ENCODE results near the gene MEGF6. TPM values are rescaled to one million over a fixed set of nuclear protein-coding genes. Genes with fewer than 3 reads are reported as not detected.

MEGF6 gene
- total RNA-seq, 1 donor from 2014 or later = 9.3 TPM

DNA sequence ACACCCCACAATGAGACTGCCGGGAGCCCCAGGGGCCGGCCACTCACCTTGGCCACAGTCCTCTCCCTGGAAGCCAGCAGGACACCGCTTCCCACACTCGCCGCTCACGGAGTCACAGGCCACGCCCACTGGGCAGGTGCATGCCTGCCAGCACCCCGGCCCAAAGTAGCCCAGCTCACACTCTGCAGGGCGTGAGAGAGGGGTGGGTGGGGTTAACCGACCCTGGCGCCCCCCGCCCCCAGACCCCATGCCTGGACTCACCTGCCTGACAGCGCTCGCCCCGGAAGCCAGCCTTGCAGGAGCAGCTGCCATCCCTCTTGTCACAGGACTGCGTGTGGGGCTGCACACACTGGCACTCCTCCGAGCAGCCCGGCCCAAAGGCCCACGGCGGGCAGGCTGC is 106.1 kb downstream of the MEGF6 start:
- intact Hi-C loops (cut with DNase I) = no loop called here
- DNase-seq (ENCODE audit: low spot score) = no peak

DNA sequence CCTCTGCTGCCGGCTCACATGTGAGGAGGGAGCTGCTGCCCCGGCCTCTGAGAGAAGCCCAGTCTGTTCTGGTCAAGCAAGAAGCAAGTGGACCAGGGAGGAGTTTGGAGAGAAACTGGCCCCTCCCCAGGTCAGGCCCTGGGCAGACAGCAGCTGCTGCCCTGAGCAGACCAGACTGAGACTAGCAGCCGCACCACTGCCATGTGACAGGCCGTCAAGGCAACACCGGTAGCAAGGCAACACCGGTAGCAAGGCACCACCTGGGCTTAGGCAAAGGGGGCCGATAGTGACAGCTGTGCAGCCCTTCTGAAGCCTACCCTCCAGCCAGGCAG is 106.5 kb downstream of the MEGF6 start:
- DNase-seq (ENCODE audit: low spot score) = no peak
- intact Hi-C loops (cut with DNase I) = no loop called here

DNA sequence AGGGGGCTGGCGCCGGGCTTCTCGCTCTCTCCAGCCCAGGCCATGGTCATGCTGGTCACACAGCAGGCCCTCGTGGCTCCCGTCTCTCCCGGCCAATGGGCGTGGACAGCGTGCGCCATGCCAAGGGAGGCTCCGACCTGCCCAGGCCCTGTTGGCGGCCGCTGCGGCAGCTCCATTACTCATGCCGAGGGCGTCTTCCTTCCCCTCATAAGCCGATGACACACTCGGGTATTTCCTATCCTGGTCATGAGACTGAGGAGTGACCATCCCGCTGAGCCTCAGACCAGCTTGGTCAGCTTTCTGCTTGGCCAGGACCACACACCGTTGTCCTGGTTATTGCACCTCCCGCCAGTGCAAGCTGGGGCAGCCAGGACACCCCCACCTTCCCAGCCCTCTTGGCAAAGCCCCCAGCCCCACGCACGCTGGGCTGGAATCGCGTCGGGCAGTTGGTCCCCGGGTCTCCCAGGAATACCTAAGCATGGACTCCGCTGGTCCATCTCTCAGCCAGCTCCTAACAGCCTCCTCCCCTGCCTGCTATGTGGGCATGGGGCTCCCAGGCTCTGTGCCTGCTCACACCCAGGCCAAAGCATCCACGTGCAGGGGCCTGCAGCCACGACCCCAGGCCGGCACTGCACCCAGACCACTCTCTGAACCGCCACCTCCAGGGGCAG is 107.0 kb downstream of the MEGF6 start:
- DNase-seq (ENCODE audit: low spot score) = no peak

DNA sequence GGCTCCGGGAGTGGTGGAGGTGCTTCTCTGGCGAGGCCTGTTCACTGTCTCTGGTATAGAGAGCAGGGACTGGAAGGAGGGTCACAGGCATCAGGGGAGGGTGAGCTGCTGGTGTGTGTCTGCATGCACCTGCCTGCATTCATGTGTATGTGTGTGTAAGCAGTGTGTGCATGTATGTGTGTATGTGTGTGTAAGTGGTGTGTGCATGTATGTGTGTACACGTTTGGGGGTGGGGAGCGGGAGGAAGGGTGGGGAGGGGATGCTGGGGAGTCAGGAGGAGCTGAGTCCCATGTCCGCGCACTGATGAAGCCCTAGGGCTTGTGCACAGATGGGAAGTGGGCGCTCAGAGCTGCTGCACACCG is 107.8 kb downstream of the MEGF6 start:
- DNase-seq (ENCODE audit: low spot score) = no peak
- intact Hi-C loops (cut with DNase I) = no loop called here

More for the DNA sequence above, 107.0 kb downstream of the MEGF6 start:
- intact Hi-C loops (cut with DNase I) = no loop called here

DNA sequence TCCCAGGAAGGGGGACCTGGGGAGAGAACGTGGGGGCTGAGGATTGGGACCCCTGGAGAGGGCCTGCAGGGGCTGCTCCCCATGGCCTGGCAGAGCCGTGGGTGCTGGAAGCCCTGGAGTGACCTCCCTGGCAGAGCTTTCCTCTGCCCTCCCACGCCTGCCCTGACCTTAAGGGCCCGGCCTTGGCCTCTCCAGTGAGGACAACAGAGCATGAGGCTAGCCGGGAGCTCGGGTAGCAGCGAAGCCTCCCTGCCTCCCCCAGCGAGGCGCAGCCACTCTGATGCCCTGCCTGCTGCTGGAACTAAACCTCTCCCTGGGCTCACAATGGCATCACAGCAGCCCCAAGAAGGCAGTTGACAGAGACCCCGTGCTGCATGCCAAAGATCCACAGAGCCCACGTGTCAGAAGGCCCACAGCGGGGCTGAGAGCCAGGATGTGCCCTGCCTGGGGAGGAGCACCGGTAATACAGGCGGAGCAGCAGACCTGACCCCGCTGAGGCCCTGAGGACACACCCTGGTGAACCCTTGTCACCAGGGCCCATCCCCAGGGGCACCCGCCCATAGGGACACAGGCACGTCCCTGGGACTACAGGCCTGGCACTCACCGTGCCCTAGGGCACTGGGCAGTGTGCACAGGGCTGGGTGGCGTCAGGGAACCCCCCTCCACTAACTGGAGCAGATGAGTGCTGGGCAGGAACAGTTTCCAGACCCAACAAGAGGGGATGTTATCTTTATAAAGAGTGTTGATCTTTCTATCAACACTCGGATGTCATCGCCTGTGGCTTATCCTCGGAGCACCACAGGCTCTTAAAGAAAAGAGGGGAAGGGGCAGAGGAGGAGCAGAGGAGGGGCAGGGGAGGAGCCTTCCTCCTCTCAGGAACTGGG is 108.4 kb downstream of the MEGF6 start:
- intact Hi-C loops (cut with DNase I) = no loop called here
- DNase-seq (ENCODE audit: low spot score) = no peak

DNA sequence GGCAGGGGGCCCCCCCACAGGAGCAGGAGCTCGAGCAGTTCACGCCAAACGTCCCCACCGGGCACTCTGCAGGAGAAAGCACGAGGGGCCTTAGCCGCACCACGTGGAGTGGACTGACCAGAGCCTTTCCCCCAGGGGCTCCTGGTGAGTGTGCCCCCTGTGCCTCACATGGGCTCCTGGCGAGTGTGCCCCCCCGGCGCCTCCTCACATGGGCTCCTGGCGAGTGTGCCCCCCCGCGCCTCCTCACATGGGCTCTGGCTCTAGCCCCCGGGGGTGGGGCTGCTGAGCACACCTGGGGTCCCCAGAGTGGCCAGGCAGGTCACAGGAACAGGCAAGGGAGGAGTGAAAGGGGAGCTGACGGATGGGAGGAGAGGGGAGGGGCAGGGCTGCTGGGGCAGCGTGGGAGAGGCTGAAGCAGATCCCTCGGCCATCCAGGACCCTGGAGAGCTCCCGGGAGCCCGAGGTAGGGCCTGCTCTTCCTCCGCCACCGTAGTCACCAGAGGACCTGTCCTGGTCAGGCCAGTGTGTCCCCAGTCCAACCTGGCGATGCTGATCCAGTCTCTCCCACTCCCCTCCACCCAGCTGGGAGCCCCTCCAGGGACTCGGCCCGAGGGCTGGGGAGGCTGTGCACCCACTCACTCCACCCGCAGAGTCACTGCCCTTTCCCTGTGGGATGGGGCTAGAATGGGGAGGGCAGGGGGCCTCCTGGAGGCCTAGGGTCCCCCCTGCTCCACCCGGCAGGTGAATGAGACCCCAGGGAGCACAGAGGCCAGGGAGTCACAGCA is 109.3 kb downstream of the MEGF6 start:
- DNase-seq (ENCODE audit: low spot score) = peak; percentile 82
- intact Hi-C loops (cut with DNase I) = no loop called here

DNA sequence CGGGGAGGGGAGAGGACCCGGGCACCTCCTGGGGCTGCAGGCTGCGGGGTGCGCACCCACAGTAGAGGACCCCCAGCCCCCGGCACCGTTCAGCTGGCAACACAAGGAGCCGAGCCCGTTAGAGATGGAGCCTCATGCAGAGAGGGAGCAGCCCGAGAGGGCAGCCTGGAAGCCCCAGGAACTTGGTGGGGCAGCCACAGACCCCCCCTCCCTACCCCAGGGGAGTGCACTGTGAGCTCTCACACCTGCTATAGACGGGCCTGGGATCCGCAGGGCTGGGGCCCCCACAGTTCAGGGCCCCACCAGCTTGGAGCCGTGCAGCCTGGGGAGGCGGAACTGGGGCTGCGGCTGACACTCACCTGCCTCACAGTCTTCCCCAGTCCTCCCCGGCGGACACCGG is 109.9 kb downstream of the MEGF6 start:
- intact Hi-C loops (cut with DNase I) = no loop called here
- no peak for DNase-seq (ENCODE audit: low spot score)

DNA sequence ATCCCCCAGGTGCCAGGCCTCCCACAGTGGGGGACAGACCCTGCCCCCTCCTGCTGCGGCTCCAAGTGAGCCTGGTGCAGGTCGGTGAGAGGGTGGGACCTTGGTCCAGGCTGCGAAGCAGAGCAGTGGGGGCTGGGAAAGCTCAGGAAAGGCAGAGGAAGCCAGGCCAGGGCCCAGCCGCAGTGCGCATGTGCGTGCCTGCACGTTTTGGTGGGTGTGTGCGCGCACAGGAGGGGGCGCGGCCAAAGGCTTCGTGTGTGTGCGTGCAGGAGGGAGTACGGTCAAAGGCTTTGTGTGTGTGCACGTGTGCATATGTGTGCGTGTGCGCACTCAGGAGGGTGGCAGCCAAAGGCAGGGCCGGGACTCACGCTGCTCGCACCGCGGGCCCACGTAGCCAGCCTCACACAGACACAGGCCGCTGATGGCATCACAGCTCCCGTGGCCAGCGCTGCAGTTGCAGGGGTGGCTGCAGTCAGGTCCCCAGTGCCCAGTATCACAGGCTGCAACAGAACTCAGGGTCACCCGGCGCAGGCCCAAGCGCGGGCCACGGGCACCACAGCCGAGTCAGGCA is 111.0 kb downstream of the MEGF6 start:
- intact Hi-C loops (cut with DNase I) = no loop called here

DNA sequence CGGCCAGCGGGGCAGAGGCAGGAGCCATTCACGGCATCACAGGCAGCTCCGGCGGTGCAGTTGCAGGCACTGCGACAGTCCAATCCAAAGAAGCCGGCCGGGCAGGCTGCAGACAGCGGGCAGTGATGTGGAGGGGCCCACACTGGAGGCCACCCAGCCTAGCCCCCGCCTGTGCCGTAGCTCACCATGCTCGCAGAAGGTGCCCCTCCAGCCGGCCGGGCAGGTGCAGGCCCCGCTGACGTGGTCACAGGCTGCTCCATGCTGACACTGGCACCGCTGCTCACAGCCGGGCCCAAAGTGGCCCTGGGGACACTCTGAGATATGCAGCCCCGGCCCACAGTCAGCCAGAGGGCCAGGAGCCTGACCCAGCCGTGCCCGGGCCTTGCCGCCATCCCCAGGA is 111.7 kb downstream of the MEGF6 start:
- DNase-seq (ENCODE audit: low spot score) = no peak
- intact Hi-C loops (cut with DNase I) = no loop called here

More for the DNA sequence above, 111.0 kb downstream of the MEGF6 start:
- DNase-seq (ENCODE audit: low spot score) = no peak

DNA sequence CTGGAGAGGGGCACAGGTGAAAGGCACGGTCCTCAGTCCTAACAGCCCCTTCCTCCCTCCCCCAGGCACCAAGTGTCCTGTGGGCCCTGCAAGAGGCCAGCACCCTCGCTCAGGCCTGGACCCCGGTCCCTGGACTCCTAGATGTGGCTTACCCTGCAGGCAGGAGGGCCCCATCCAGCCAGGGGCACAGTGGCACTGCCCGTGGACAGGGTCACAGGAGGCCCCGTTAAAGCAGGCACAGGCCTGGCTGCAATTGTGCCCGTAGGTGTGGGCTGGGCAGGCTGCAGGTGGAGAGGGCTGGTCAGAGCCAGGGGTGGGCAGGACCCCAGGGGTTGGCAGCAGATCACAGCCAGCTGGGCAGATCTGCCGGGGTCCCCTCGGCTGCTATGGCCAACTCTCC is 112.3 kb downstream of the MEGF6 start:
- intact Hi-C loops (cut with DNase I) = no loop called here
- no peak for DNase-seq (ENCODE audit: low spot score)

DNA sequence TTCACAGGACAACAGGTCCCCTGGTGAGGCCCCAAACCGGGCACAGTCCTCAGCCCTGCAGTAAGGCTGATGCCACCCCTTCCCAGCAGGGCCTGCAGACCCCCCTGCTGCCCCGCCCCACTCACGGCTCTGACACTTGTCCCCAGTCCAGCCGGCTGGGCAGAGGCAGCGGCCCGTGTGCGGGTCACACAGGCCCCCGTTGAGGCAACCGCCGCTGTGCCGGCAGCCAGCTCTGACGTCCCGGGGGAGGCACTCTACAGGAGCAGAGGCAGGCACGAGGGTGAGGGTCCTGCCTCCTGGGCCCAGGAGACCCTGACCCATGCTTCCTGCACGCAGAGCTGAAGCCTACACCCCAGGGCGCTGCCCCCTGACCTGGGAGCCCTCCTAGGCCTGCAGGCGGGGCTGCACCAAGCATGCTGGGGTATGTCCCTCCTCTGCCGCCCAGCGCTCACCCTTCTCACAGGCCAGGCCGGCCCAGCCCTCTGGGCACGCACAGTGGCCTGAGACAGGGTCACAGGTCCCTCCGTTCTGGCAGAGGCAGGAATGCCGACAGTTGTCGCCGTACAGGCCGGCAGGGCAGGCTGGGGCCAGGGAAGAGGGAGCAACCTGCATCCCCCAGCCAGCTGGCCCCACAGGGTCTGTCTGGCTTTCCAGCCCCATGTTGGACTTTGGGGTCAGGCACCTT is 112.9 kb downstream of the MEGF6 start:
- intact Hi-C loops (cut with DNase I) = no loop called here
- DNase-seq (ENCODE audit: low spot score) = no peak

DNA sequence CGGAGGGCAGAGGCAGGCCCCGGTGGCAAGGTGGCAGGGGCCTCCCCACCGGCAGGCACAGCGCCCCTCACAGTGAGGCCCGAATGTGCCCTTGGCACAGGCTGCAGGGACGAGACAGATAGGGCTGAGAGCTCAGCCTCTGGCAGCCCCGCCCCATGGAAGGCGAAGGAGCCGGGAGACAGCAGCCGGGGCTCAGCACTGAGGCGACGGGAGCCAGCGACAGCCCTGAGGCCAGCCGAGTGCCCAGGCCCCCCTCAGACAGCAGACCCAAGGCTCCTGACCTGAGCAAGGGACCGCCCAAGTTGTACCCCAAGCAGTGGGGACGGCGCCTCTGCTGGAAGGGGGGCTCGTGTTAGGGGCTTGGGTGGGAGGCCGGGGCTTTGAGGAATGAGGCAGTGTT is 113.8 kb downstream of the MEGF6 start:
- intact Hi-C loops (cut with DNase I) = no loop called here
- no peak for DNase-seq (ENCODE audit: low spot score)

DNA sequence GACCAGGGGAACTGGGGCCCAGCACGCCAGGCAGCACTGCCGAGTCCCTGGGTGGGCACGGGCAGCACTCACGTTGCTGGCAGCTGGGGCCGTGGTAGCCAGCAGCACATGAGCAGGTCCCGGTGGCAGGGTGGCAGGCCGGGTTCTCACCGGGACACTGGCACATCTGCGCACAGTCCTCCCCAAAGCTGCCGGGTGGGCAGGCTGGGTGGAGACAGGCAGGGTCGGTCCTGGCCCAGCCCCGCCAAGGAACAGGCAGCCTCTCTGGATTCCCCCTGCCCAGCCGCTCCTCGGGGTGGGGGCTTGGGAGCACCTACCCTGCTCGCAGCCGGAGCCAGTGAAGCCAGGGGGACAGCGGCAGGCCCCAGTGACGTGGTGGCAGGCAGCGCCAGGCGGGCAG is 114.4 kb downstream of the MEGF6 start:
- DNase-seq (ENCODE audit: low spot score) = no peak
- intact Hi-C loops (cut with DNase I) = no loop called here

DNA sequence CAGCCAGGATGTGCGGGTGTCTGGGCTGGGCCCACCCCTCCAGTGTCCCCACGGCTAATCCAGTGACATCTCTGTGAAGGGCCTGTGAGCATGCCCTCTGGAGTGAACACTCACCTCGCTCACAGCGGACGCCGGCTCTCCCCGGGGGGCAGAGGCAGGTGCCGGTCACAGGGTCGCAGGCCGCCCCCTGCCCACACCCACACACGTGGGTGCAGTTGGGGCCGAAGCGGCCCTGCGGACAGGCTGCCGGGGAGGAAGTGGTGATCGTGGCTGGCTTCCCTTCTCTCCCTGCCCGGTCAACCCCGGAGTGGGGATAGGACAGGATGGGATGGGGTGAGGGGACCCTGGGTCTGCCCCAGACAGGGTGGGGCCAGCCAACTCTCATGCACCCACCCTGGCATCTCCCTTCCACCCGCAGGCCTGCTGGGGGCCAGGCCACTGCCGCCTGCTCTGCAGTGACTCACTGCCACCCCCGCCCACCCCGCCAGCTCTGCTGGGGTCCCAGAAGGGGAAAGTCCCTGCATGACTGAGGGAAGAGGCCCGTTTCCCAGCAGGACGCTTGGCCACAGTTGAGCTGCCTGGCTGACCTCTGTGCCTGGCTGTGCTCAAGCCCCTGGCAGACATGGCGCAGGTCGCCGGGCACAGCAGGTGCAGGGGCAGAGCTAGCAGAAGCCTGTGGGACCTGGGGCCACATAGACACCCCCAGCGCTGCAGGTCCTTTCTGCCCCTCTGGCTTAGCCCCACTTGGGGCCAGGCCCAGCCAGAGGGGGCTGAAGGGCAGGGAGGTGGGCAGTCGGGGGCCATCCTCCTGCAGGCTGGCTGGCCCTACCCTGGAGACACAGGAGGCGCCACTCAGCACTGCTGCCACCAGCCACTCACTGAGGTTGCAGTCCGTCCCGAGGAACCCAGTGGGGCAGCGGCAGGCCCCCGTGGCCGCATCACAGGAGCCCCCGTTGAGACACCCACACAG is 115.2 kb downstream of the MEGF6 start:
- DNase-seq (ENCODE audit: low spot score) = no peak
- intact Hi-C loops (cut with DNase I) = no loop called here

DNA sequence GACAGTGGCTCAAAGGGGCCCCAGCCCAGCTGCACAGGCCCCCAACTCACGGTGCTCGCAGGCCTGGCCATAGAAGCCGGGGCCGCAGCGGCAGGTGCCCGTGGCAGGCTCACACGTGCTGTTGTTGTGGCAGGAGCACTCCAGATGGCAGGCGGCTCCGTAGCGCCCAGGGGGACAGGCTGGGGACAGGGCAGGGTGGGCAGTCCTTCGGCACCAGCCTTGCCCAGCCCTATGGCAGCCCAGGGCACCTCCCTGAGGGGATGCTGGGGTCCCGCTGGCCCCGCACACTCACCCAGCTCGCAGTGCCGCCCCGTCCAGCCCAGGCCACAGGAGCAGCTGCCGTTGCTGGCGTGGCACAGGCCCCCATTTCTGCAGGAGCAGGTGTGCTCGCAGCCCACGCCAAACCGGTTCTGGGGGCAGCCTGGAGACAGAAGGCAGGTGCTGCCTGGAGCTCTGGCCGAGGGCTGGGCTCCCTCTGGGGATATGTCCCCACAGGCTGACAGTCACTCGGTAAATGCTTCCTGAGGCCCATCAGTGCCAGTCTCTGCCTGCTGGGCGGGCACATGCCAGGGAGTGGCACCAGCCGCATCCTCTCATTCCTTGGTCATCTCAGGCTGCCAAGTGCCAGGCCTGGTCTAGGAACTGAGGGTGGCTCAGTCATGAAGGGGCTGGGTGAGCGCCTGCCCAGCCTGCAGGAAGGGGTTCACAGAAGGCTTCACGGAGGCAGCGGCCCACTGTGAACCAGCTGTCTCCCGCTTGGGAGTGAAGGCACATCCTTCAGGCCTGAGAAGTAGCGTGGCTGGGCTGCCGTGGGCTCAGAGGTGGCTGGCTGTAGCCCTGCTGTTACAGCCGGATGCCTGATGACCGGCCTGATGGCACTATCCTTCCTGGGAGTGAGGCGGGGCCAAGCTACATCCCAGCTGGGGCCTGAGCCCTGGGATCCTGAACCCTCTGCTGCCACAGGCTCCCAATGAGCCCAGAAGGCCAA is 116.7 kb downstream of the MEGF6 start:
- intact Hi-C loops (cut with DNase I) = loop anchor here (5.0 kb wide), 1 partner anchor 73 kb away; no protein-coding TSS in a partner anchor
- DNase-seq (ENCODE audit: low spot score) = no peak

DNA sequence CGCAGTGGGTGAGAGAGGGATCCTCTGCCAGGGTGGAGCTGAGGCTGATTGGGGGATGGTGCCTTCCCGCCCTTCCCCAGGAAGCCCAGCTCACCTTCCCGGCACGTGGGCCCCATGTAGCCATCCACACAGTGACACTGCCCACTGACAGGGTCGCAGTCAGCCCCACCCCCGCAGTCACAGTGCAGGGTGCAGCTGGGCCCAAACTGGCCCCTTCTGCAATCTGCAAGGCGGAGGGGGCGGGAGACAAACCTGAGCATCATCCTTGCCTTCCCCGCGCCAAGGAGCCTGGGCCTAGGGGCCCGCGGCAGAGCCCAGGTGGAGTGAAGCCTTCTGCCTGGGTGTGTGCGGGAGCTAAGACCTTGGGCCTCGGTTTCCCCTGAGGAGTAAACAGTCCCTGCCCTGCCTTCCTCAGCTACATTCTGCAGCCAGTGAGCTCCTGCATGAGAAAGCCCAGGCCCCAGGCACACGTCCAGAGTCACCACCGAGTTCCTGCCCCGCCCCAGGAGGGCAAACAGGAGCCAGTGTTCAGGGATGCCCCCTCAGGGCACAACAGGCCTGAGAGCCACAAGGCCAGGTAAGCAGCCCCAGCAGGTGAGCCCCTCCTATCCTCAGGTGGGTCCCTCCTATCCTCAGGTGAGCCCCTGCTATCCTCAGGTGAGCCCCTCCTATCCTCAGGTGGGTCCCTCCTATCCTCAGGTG is 118.6 kb downstream of the MEGF6 start:
- intact Hi-C loops (cut with DNase I) = loop anchor here (5.0 kb wide), 1 partner anchor 75 kb away; no protein-coding TSS in a partner anchor
- DNase-seq (ENCODE audit: low spot score) = no peak

All from cardiac septum (tissue), 1 donor.